Measurements from ENCODE around the gene MXI1.

DNA sequence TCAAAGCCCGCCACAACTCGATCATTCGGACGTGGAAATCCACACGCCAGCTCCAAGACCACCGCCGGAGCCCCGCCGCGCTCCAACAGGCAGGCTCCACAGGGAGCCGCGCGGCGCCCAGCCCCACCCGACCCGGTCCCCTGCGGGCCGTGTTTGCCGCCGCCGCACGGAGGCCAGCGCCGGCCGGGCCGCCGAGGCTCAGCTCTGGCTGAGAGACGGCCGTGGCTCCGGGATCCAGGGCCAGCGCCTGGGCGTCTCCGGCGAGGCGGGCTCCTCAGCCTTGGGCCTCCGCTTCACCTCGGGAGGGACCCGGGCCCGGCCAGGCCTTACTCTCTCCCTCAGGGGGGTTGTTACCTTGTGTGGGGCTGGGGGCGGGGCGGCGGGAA lies 97.0 kb downstream of the MXI1 start:
- TF ChIP-seq EZH2phosphoT487 (IDR thresholded peaks at IDR 0.05) (no peak), EZH2 (IDR thresholded peaks at IDR 0.05) (no peak)
- TF ChIP-seq, protein P1, sequence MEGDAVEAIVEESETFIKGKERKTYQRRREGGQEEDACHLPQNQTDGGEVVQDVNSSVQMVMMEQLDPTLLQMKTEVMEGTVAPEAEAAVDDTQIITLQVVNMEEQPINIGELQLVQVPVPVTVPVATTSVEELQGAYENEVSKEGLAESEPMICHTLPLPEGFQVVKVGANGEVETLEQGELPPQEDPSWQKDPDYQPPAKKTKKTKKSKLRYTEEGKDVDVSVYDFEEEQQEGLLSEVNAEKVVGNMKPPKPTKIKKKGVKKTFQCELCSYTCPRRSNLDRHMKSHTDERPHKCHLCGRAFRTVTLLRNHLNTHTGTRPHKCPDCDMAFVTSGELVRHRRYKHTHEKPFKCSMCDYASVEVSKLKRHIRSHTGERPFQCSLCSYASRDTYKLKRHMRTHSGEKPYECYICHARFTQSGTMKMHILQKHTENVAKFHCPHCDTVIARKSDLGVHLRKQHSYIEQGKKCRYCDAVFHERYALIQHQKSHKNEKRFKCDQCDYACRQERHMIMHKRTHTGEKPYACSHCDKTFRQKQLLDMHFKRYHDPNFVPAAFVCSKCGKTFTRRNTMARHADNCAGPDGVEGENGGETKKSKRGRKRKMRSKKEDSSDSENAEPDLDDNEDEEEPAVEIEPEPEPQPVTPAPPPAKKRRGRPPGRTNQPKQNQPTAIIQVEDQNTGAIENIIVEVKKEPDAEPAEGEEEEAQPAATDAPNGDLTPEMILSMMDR (IDR thresholded peaks at IDR 0.05), result no peak
